Kidney epithelial cell (primary cell): ENCODE results near the gene PLEKHM1. TPM values are rescaled to one million over a fixed set of nuclear protein-coding genes. Genes with fewer than 3 reads are reported as not detected.
"Not testable (repeated sequence)": the region's sequence is repeated elsewhere in the genome, so short reads cannot be mapped to it uniquely, and the experiment has no call there.

ENCODE experiments used
- DNase-seq: peaks from one replicate; pipeline ENCODE4 v3.0.0-alpha.2; 2010; ENCODE audit warnings: low read depth
- H3K27me3 ChIP-seq: 2 replicates; pipeline ENCODE4 v1.6.0; 2011; ENCODE audit warnings: low read length; ENCODE audit not compliant: control insufficient read depth, insufficient read depth
- H3K36me3 ChIP-seq: 2 replicates; pipeline ENCODE4 v1.5.1; 2011; ENCODE audit warnings: low read length; ENCODE audit not compliant: control insufficient read depth, insufficient read depth
- H3K4me3 ChIP-seq: 2 replicates; pipeline ENCODE4 v1.5.1; 2011; ENCODE audit warnings: low read depth, mild to moderate bottlenecking, control low read depth, low read length
- CTCF ChIP-seq: IDR thresholded peaks from 2 replicates; pipeline ENCODE4 v1.5.1; 2011; ENCODE audit warnings: mild to moderate bottlenecking, moderate library complexity, low read length, control low read depth, inconsistent platforms; ENCODE audit not compliant: insufficient read depth, poor library complexity, severe bottlenecking
- total RNA-seq: library from RNA; depleted of rRNA; stranded (reverse); fragments of >200 nt; gene quantifications from 2 replicates; pipeline ENCODE4 v1.2.3, GENCODE V29; 2015

The PLEKHM1 gene
- total RNA-seq, 1 donor from 2014 or later, result 42.6 TPM

- DNase-seq, result no peak
- TF ChIP-seq CTCF, result no peak
- Histone ChIP-seq H3K27me3 (no peaks in the 10 kb centered on the region), H3K36me3 (no peaks in the 10 kb centered on the region), H3K4me3 (no peak overlapping the region)
Observed at GRCh38 chr17:45441526-45442310, 48.8 kb downstream of the PLEKHM1 start.

- H3K27me3 ChIP-seq, H3K4me3 ChIP-seq, H3K36me3 ChIP-seq, DNase-seq: not testable (repeated sequence)
Observed at GRCh38 chr17:45440839-45441515, 49.5 kb downstream of the PLEKHM1 start.

- no peak overlapping the region for H3K4me3 ChIP-seq
- TF ChIP-seq CTCF, result no peak
- no peaks in the 10 kb centered on the region for H3K27me3 ChIP-seq
- DNase-seq, result no peak
- no peaks in the 10 kb centered on the region for H3K36me3 ChIP-seq
Observed at GRCh38 chr17:45440161-45440778, 50.3 kb downstream of the PLEKHM1 start.

GRCh38 chr17:45438931-45439610, 51.5 kb downstream of the PLEKHM1 start:
- Histone ChIP-seq H3K4me3 (no peak overlapping the region), H3K36me3 (no peaks in the 10 kb centered on the region), H3K27me3 (no peaks in the 10 kb centered on the region)
- TF ChIP-seq CTCF, result no peak
- DNase-seq, result no peak

GRCh38 chr17:45437465-45438283, 52.8 kb downstream of the PLEKHM1 start:
- Histone ChIP-seq H3K4me3 (no peak overlapping the region), H3K36me3 (no peaks in the 10 kb centered on the region), H3K27me3 (no peaks in the 10 kb centered on the region)
- TF ChIP-seq CTCF, result no peak
- DNase-seq, result no peak
